H1 (cell line): Measurements from ENCODE around the gene ARFGEF3. TPM values are rescaled to one million over a fixed set of nuclear protein-coding genes. Genes with fewer than 3 reads are reported as not detected.

Experiments
- CTCF ChIA-PET: fragments of 300-600 bp; sonication (Branson Sonifier 250); formaldehyde crosslinking; loops from one replicate; lab custom pipeline; 2021; ENCODE audit not compliant: partially characterized antibody; lab: Charles Lee
- POLR2A ChIA-PET: fragments of 300-600 bp; sonication (Branson Sonifier 250); formaldehyde crosslinking; loops from one replicate; lab custom pipeline; 2021; ENCODE audit warnings: inconsistent platforms; ENCODE audit not compliant: partially characterized antibody; lab: Charles Lee
- DNase-seq, 2 experiments: peaks; one replicate each; pipeline versions ENCODE4 v3.0.0 to v3.0.0-alpha.2; 2010 to 2022; ENCODE audit warnings: low spot score in 2 of 2, low read depth in 1 of 2, mixed read lengths in 1 of 2
- FAIRE-seq: peaks from 2 replicates; lab custom pipeline; 2011; peaks lifted over from hg19 to GRCh38; lab: Jason Lieb, UNC
- H2AFZ ChIP-seq: 2 replicates; pipeline ENCODE4 v1.8.1; 2012; ENCODE audit warnings: low read length, inconsistent platforms
- H2AK5ac ChIP-seq: 2 replicates; pipeline ENCODE4 v1.6.1; 2013; ENCODE audit warnings: low read depth, low read length
- H2BK120ac ChIP-seq: replicated peaks from 2 replicates; pipeline ENCODE3; 2013; ENCODE audit warnings: low read depth, low read length, inconsistent platforms
- H2BK12ac ChIP-seq: 2 replicates; pipeline ENCODE4 v1.6.1; 2013; ENCODE audit warnings: low read depth, low read length
- H2BK15ac ChIP-seq: 2 replicates; pipeline ENCODE4 v1.6.1; 2013; ENCODE audit warnings: low read length
- H2BK20ac ChIP-seq: 2 replicates; pipeline ENCODE4 v1.6.1; 2013; ENCODE audit warnings: low read length
- H2BK5ac ChIP-seq: 2 replicates; pipeline ENCODE4 v1.6.1; 2013; ENCODE audit warnings: low read depth, low read length
- H3K14ac ChIP-seq: 2 replicates; pipeline ENCODE4 v1.6.1; 2013; ENCODE audit warnings: inconsistent platforms; ENCODE audit not compliant: insufficient read length
- H3K18ac ChIP-seq: 2 replicates; pipeline ENCODE4 v1.6.1; 2013; ENCODE audit warnings: low read length; ENCODE audit errors: extremely low read depth
- H3K23ac ChIP-seq: 2 replicates; pipeline ENCODE4 v1.6.1; 2013; ENCODE audit warnings: inconsistent platforms; ENCODE audit not compliant: insufficient read length
- H3K23me2 ChIP-seq: 2 replicates; pipeline ENCODE4 v1.6.1; 2013; ENCODE audit warnings: low read depth, low read length
- H3K27ac ChIP-seq: 2 replicates; pipeline ENCODE4 v1.6.1; 2011; ENCODE audit warnings: low read depth, low read length, inconsistent platforms
- H3K27me3 ChIP-seq, 4 experiments: replicated peaks in 1 of 4; 1 replicate in 1 of 4; 2 replicates in 3 of 4; pipeline versions ENCODE4 v1.6.1 to v1.8.1; 2011 to 2013; ENCODE audit warnings: low read length in 3 of 4, mild to moderate bottlenecking in 3 of 4, inconsistent platforms in 2 of 4, mixed read lengths in 2 of 4, moderate library complexity in 1 of 4; ENCODE audit not compliant: control insufficient read depth in 3 of 4, insufficient read depth in 3 of 4; ENCODE audit errors: extremely low read depth in 1 of 4
- H3K36me3 ChIP-seq, 4 experiments: 2 replicates each; pipeline versions ENCODE4 v1.6.1 to v1.8.1; 2011 to 2013; ENCODE audit warnings: mild to moderate bottlenecking in 4 of 4, low read length in 3 of 4, moderate library complexity in 2 of 4, control low read depth in 1 of 4, inconsistent platforms in 1 of 4; ENCODE audit not compliant: insufficient read depth in 4 of 4, control insufficient read depth in 2 of 4
- H3K4ac ChIP-seq: replicated peaks from 2 replicates; pipeline ENCODE3; 2013; ENCODE audit warnings: low read length, low read depth, mixed read lengths, inconsistent platforms; ENCODE audit not compliant: insufficient read length
- H3K4me1 ChIP-seq, 4 experiments: replicated peaks in 1 of 4; 1 replicate in 1 of 4; 2 replicates in 3 of 4; pipeline versions ENCODE4 v1.6.1 to v1.8.1; 2011 to 2013; ENCODE audit warnings: low read length in 3 of 4, inconsistent platforms in 2 of 4, mixed read lengths in 1 of 4; ENCODE audit not compliant: insufficient read depth in 4 of 4, control insufficient read depth in 3 of 4
- H3K4me2 ChIP-seq, 2 experiments: 2 replicates each; pipeline versions ENCODE4 v1.6.1 to v1.8.1; 2011 to 2013; ENCODE audit warnings: low read depth in 2 of 2, low read length in 2 of 2, control low read depth in 1 of 2, inconsistent platforms in 1 of 2, mild to moderate bottlenecking in 1 of 2; ENCODE audit not compliant: insufficient read depth in 1 of 2
- H3K4me3 ChIP-seq, 4 experiments: fragments of 200-600, 300-600 bp in 1 of 4; sonication (generic), shearing (Covaris generic), sonication (Bioruptor Twin) in 1 of 4; 2 replicates each; pipeline versions ENCODE4 v1.5.1 to v1.8.1; 2011 to 2016; ENCODE audit warnings: low read length in 4 of 4, low read depth in 3 of 4, control low read depth in 2 of 4, inconsistent platforms in 2 of 4, mild to moderate bottlenecking in 2 of 4, mixed read lengths in 1 of 4, moderate library complexity in 1 of 4; ENCODE audit not compliant: insufficient read depth in 2 of 4; ENCODE audit errors: extremely low read depth in 1 of 4
- H3K56ac ChIP-seq: replicated peaks from 2 replicates; pipeline ENCODE3; 2013; ENCODE audit warnings: low read depth, mild to moderate bottlenecking, mixed read lengths, low read length, inconsistent platforms; ENCODE audit not compliant: insufficient read length
- H3K79me1 ChIP-seq: 2 replicates; pipeline ENCODE4 v1.6.1; 2013; ENCODE audit warnings: low read depth, low read length, control low read depth
- H3K79me2 ChIP-seq, 2 experiments: 2 replicates each; pipeline versions ENCODE4 v1.6.1 to v1.8.1; 2012 to 2013; ENCODE audit warnings: low read length in 2 of 2, mild to moderate bottlenecking in 2 of 2, inconsistent platforms in 1 of 2; ENCODE audit not compliant: insufficient read depth in 2 of 2, control insufficient read depth in 1 of 2
- H3K9ac ChIP-seq, 4 experiments: replicated peaks in 1 of 4; 1 replicate in 1 of 4; 2 replicates in 3 of 4; pipeline versions ENCODE4 v1.6.1 to v1.8.1; 2011 to 2013; ENCODE audit warnings: low read depth in 3 of 4, low read length in 3 of 4, control low read depth in 2 of 4, mild to moderate bottlenecking in 2 of 4, moderate library complexity in 2 of 4, inconsistent platforms in 1 of 4; ENCODE audit errors: extremely low read depth in 1 of 4
- H3K9me3 ChIP-seq, 2 experiments: 2 replicates each; pipeline versions ENCODE4 v1.6.1 to v1.8.1; 2012 to 2013; ENCODE audit warnings: mild to moderate bottlenecking in 2 of 2, moderate library complexity in 2 of 2, control low read depth in 1 of 2, inconsistent platforms in 1 of 2, low read depth in 1 of 2, low read length in 1 of 2, mixed read lengths in 1 of 2; ENCODE audit not compliant: insufficient read depth in 2 of 2
- H4K20me1 ChIP-seq, 2 experiments: replicated peaks in 1 of 2; 2 replicates each; pipeline versions ENCODE3 to v1.8.1; 2011 to 2013; ENCODE audit warnings: inconsistent platforms in 2 of 2, low read length in 2 of 2, mild to moderate bottlenecking in 1 of 2; ENCODE audit not compliant: insufficient read depth in 2 of 2, control insufficient read depth in 1 of 2
- H4K5ac ChIP-seq: 2 replicates; pipeline ENCODE4 v1.6.1; 2013; ENCODE audit warnings: low read length, low read depth, mixed read lengths, inconsistent platforms; ENCODE audit not compliant: insufficient read length
- H4K8ac ChIP-seq: 2 replicates; pipeline ENCODE4 v1.8.0; 2013; ENCODE audit warnings: mild to moderate bottlenecking, moderate library complexity, low read length, inconsistent platforms; ENCODE audit not compliant: insufficient read depth; ENCODE audit errors: extremely low read depth
- H4K91ac ChIP-seq: replicated peaks from 2 replicates; pipeline ENCODE3; 2013; ENCODE audit warnings: low read length, mixed read lengths, inconsistent platforms; ENCODE audit not compliant: insufficient read length
- ASH2L ChIP-seq: fragments of 200-600, 300-600 bp; sonication (generic); IDR thresholded peaks from one replicate; pipeline ENCODE4 v1.7.1; 2017; ENCODE audit warnings: low read length
- CEBPB ChIP-seq: IDR thresholded peaks from 2 replicates; pipeline ENCODE4 v1.6.1; 2012; ENCODE audit warnings: low read depth, low read length
- RNF2 ChIP-seq: fragments of 200-900, 300-1000 bp; sonication (generic); IDR thresholded peaks from 2 replicates; pipeline ENCODE4 v1.7.1; 2016; ENCODE audit warnings: borderline replicate concordance, low read depth, mild to moderate bottlenecking, antibody characterized with exemption, low read length; ENCODE audit not compliant: poor library complexity, severe bottlenecking; ENCODE audit errors: missing control alignments
- WGBS, 2 experiments: shearing (Covaris generic) in 1 of 2; methylation state at CpG; one replicate each; pipeline versions ENCODE4 v1.1.6 to v1.1.7; 2013 to 2015; ENCODE audit warnings: low lambda C conversion rate in 2 of 2, mixed read lengths in 2 of 2, inconsistent platforms in 1 of 2, low coverage in 1 of 2, missing lambda C conversion rate in 1 of 2; ENCODE audit not compliant: insufficient replicate concordance in 2 of 2, insufficient coverage in 1 of 2, insufficient read length in 1 of 2; ENCODE audit errors: extremely low coverage in 1 of 2, missing lambda C conversion rate in 1 of 2; 5-methylcytosine and 5-hydroxymethylcytosine counted together
- polyA plus RNA-seq, 7 experiments: library from polyadenylated mRNA; depleted of rRNA in 3 of 7; stranded (reverse) in 5 of 7; unstranded in 2 of 7; fragments of >200 nt in 5 of 7; fragments of 200-250 nt in 2 of 7; gene quantifications; 1 replicate in 5 of 7; 2 replicates in 1 of 7; 4 replicates in 1 of 7; pipeline versions ENCODE4 v1.2.1 to v1.2.3, GENCODE V29; 2011 to 2013; ENCODE audit warnings: missing spikeins in 2 of 7, mixed read lengths in 2 of 7
- total RNA-seq: library from RNA; stranded (reverse); fragmentation: NEBNext Ultra II Directional; extraction: Animal tissue kit (Norgen Biotek cat#: 25700); gene quantifications from 2 replicates; pipeline ENCODE4 v1.2.1, GENCODE V29; 2021

The ARFGEF3 gene
- total and polyA plus RNA-seq, 2 of the 8 experiments (the other 6 are each of a cell fraction or from before 2014, with no cell fraction given): 5.8 to 23.2 TPM

DNA sequence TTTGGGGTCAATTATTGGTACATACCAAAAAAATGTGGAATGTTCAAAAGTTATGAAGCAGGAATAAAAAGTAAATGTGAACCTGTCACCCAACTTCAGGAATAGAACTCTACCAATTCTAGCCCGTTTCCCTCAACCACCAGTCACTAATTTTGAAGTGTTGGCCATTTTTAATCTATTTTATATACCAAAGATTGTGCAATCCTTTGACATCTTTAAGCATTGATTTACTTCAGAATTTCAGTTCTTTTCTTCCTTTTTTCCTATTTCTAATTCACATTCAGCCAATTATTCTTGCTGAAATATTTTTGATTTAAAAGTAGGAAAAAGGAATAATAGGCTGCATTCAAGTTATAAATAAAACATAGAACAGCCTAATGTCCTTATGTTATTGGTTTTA lies 169.0 kb downstream of the ARFGEF3 start:
- Histone ChIP-seq H2BK120ac (no peak overlapping the region), H2BK20ac (no peak overlapping the region), H3K79me1 (no peaks in the 10 kb centered on the region), H3K4me2 (no peak overlapping the region), H3K23ac (no peak overlapping the region), H2BK5ac (no peak overlapping the region), H3K14ac (no peak overlapping the region), H3K4ac (no peak overlapping the region), H4K91ac (no peak overlapping the region), H3K27me3 (no peaks in the 10 kb centered on the region), H3K36me3 (peaks cover 0 to 9% (median 5%) of the 10 kb centered on the region in 4 experiments; a peak in 2 of 8 replicates), H3K56ac (no peak overlapping the region), H3K27ac (no peak overlapping the region), H2AK5ac (no peak overlapping the region), H3K4me3 (no peak overlapping the region), H4K5ac (no peak overlapping the region), H4K20me1 (no peaks in the 10 kb centered on the region), H3K23me2 (no peaks in the 10 kb centered on the region), H2AFZ (no peak overlapping the region), H3K9me3 (no peaks in the 10 kb centered on the region), H3K4me1 (peaks cover 8 to 18% (median 11%) of the 10 kb centered on the region in 4 experiments; a peak in 6 of 7 replicates), H3K18ac (no peak overlapping the region), H4K8ac (no peak overlapping the region), H2BK15ac (no peak overlapping the region), H3K79me2 (no peaks in the 10 kb centered on the region), H3K9ac (no peak overlapping the region), H2BK12ac (no peak overlapping the region)
- DNase-seq (no peak), FAIRE-seq (no peak)
- CTCF ChIA-PET: interaction anchor here (1.2 kb wide), 1 partner anchor 15 kb away, joined by 3 read pairs; no protein-coding TSS in a partner anchor
- POLR2A ChIA-PET: no interaction called here
- 96% methylated on average over 1 of the region's 1 CpG; no CpG with 5 or more reads in 1 of the 2 experiments for WGBS, 2 experiments
- no peak for TF ChIP-seq ASH2L
- TF ChIP-seq RNF2: no peak
- peak; percentile 75 for TF ChIP-seq CEBPB
